Cardiac muscle cell (in vitro differentiated cells and primary cell): Measurements from ENCODE around the gene CRIP1. TPM values are rescaled to one million over a fixed set of nuclear protein-coding genes. Genes with fewer than 3 reads are reported as not detected.

Experiments
- DNase-seq, 2 donors: peaks; one replicate each; pipeline versions ENCODE4 v3.0.0 to v3.0.0-alpha.2; 2010 to 2017; ENCODE audit warnings: low read depth in 1 of 2, low spot score in 1 of 2
- H3K27ac ChIP-seq: fragments of 200-600 bp; sonication (generic); 2 replicates; pipeline ENCODE4 v1.5.1; 2016
- H3K27me3 ChIP-seq: fragments of 200-600 bp; sonication (generic); 2 replicates; pipeline ENCODE4 v1.6.0; 2016; ENCODE audit warnings: control low read depth
- H3K36me3 ChIP-seq: fragments of 200-600 bp; sonication (generic); 2 replicates; pipeline ENCODE4 v1.5.1; 2016; ENCODE audit warnings: control low read depth
- H3K4me1 ChIP-seq: fragments of 200-600 bp; sonication (generic); 2 replicates; pipeline ENCODE4 v1.8.1; 2017; ENCODE audit warnings: low read depth, mild to moderate bottlenecking, mixed run types
- H3K4me3 ChIP-seq: fragments of 200-600 bp; sonication (generic); 2 replicates; pipeline ENCODE4 v1.5.1; 2016; ENCODE audit warnings: mild to moderate bottlenecking
- H3K9me3 ChIP-seq: fragments of 200-600 bp; sonication (generic); 2 replicates; pipeline ENCODE4 v1.5.1; 2017; ENCODE audit warnings: low read depth, mild to moderate bottlenecking, control low read depth
- CTCF ChIP-seq: IDR thresholded peaks from 2 replicates; pipeline ENCODE4 v1.5.1; 2012; ENCODE audit warnings: low read depth, mild to moderate bottlenecking, low read length
- polyA plus RNA-seq: library from polyadenylated mRNA; unstranded; fragments of >200 nt; fragmentation: Nextera tagmentation; extraction: Ambion mirVana; gene quantifications from 2 replicates; pipeline ENCODE4 v1.2.1, GENCODE V29; 2016
- total RNA-seq: library from RNA; depleted of rRNA; stranded (reverse); fragments of >200 nt; gene quantifications from 2 replicates; pipeline ENCODE4 v1.2.3, GENCODE V29; 2016

CRIP1 gene
- total RNA-seq (46.9 and 51.1 TPM in 2 replicates), polyA plus RNA-seq (196 and 203 TPM in 2 replicates)

- Histone ChIP-seq H3K27me3 (no peaks in the 10 kb centered on the region), H3K9me3 (no peaks in the 10 kb centered on the region), H3K27ac (peak within 1 kb of the TSS; percentile 92), H3K36me3 (no peaks in the 10 kb centered on the region), H3K4me1 (peaks cover 58% of the 10 kb centered on the region), H3K4me3 (peak within 1 kb of the TSS; percentile 26)
- no peak for TF ChIP-seq CTCF
- DNase-seq: no peak
These were observed at the start of gene CRIP1 for GRCh38 chr14:105486163-105486973. TSS of gene CRIP1 (plus strand) at chr14:105486886. CDS start at chr14:105487260, 374 bp downstream.

- H3K27ac ChIP-seq: no peak overlapping the region
- TF ChIP-seq CTCF: no peak
- H3K36me3 ChIP-seq: no peaks in the 10 kb centered on the region
- no peaks in the 10 kb centered on the region for H3K4me1 ChIP-seq
- no peak overlapping the region for H3K4me3 ChIP-seq
- no peak for DNase-seq
- H3K9me3 ChIP-seq: no peaks in the 10 kb centered on the region
- H3K27me3 ChIP-seq: no peaks in the 10 kb centered on the region
These were observed 49.6 kb upstream of the CRIP1 start for GRCh38 chr14:105436891-105437722.

- DNase-seq: no peak
- H3K4me3 ChIP-seq: no peak overlapping the region
- no peaks in the 10 kb centered on the region for H3K4me1 ChIP-seq
- H3K27ac ChIP-seq: no peak overlapping the region
- H3K27me3 ChIP-seq: no peaks in the 10 kb centered on the region
- H3K36me3 ChIP-seq: no peaks in the 10 kb centered on the region
- no peak for TF ChIP-seq CTCF
- H3K9me3 ChIP-seq: no peaks in the 10 kb centered on the region
These were observed 48.8 kb upstream of the CRIP1 start for GRCh38 chr14:105437723-105438500.

GRCh38 chr14:105439179-105439578 lies 47.5 kb upstream of the CRIP1 start:
- H3K27me3 ChIP-seq: no peaks in the 10 kb centered on the region
- no peak for TF ChIP-seq CTCF
- H3K9me3 ChIP-seq: no peaks in the 10 kb centered on the region
- no peaks in the 10 kb centered on the region for H3K36me3 ChIP-seq
- no peak overlapping the region for H3K4me3 ChIP-seq
- no peaks in the 10 kb centered on the region for H3K4me1 ChIP-seq
- DNase-seq: no peak
- H3K27ac ChIP-seq: no peak overlapping the region

- Histone ChIP-seq H3K4me1 (no peaks in the 10 kb centered on the region), H3K9me3 (no peaks in the 10 kb centered on the region), H3K36me3 (no peaks in the 10 kb centered on the region), H3K27ac (peak overlapping the region; percentile 19), H3K4me3 (no peak overlapping the region), H3K27me3 (no peaks in the 10 kb centered on the region)
- TF ChIP-seq CTCF: no peak
- no peak for DNase-seq
These were observed 46.8 kb upstream of the CRIP1 start for GRCh38 chr14:105439710-105440553.
